A673 (cell line): ENCODE results near the gene LITAF. TPM values are rescaled to one million over a fixed set of nuclear protein-coding genes. Genes with fewer than 3 reads are reported as not detected.

Experiments
- BruUV-seq: library from RNA; stranded (reverse); fragments of 400-500 nt; replicated peaks from 2 replicates; lab custom pipeline; 2021; lab: Mats Ljungman, UMichigan
- CTCF ChIA-PET: fragments of 300-600 bp; sonication (Branson Sonifier 250); formaldehyde crosslinking; loops from one replicate; lab custom pipeline; 2022; ENCODE audit warnings: antibody characterized with exemption; lab: Charles Lee
- POLR2A ChIA-PET: fragments of 300-600 bp; sonication (Branson Sonifier 250); formaldehyde crosslinking; loops from one replicate; lab custom pipeline; 2022; ENCODE audit warnings: antibody characterized with exemption; ENCODE audit not compliant: low non-redundant PET; lab: Charles Lee
- DNase-seq: peaks from one replicate; pipeline ENCODE4 v3.0.0-alpha.2; 2015; ENCODE audit warnings: low spot score
- H3K27ac ChIP-seq: fragments of 200-600 bp; sonication (generic); 2 replicates; pipeline ENCODE4 v1.5.1; 2016; ENCODE audit warnings: mixed run types, low read depth, mild to moderate bottlenecking, mixed read lengths, antibody characterized with exemption, low read length; ENCODE audit not compliant: poor library complexity, severe bottlenecking
- H3K27me3 ChIP-seq: fragments of 200-600 bp; sonication (generic); replicated peaks from 2 replicates; pipeline ENCODE4 v1.6.1; 2017; ENCODE audit warnings: mixed run types, low read depth, mild to moderate bottlenecking, mixed read lengths, antibody characterized with exemption, low read length; ENCODE audit not compliant: insufficient read depth, poor library complexity
- H3K36me3 ChIP-seq: fragments of 200-600 bp; sonication (generic); 2 replicates; pipeline ENCODE4 v1.6.1; 2016; ENCODE audit warnings: mixed run types, mild to moderate bottlenecking, mixed read lengths, antibody characterized with exemption, low read length; ENCODE audit not compliant: insufficient read depth, poor library complexity, severe bottlenecking
- H3K4me1 ChIP-seq: fragments of 200-600 bp; sonication (generic); 2 replicates; pipeline ENCODE4 v1.6.1; 2017; ENCODE audit warnings: mixed run types, mild to moderate bottlenecking, mixed read lengths, antibody characterized with exemption, low read length; ENCODE audit not compliant: insufficient read depth, poor library complexity, severe bottlenecking
- H3K4me3 ChIP-seq: fragments of 200-600 bp; sonication (generic); 2 replicates; pipeline ENCODE4 v1.5.1; 2016; ENCODE audit warnings: low read depth, mixed run types, mild to moderate bottlenecking, mixed read lengths, low read length; ENCODE audit not compliant: poor library complexity, severe bottlenecking
- H3K9me3 ChIP-seq: fragments of 200-600 bp; sonication (generic); 2 replicates; pipeline ENCODE4 v1.6.1; 2016; ENCODE audit warnings: mixed run types, low read depth, mild to moderate bottlenecking, mixed read lengths, antibody characterized with exemption, low read length; ENCODE audit not compliant: poor library complexity, severe bottlenecking
- EZH2 ChIP-seq: fragments of 200-600 bp; sonication (generic); IDR thresholded peaks from 2 replicates; pipeline ENCODE4 v1.6.1; 2017; ENCODE audit warnings: borderline replicate concordance, low read depth, mild to moderate bottlenecking, mixed read lengths, antibody characterized with exemption, low read length; ENCODE audit not compliant: poor library complexity, severe bottlenecking
- intact Hi-C: fragments of 100-400 bp; cut with micrococcal nuclease; formaldehyde crosslinking; loops from one replicate; pipeline ENCODE4 v1.10.0; 2022; ENCODE audit not compliant: unreplicated experiment
- total RNA-seq: library from RNA; stranded (reverse); gene quantifications from 2 replicates; pipeline ENCODE4 v1.2.3, GENCODE V29; 2021
- TF ChIP-seq, protein P1 (sequence below): fragments of 300-800, 200-600 bp; sonication (generic); conservative IDR thresholded peaks from 2 replicates; pipeline ENCODE4 v1.5.1; 2017; ENCODE audit warnings: low read depth, mild to moderate bottlenecking, antibody characterized with exemption, low read length, moderate library complexity, mixed read lengths

Gene LITAF
- total RNA-seq, 1 experiment from 2014 or later = 6.9 TPM

DNA sequence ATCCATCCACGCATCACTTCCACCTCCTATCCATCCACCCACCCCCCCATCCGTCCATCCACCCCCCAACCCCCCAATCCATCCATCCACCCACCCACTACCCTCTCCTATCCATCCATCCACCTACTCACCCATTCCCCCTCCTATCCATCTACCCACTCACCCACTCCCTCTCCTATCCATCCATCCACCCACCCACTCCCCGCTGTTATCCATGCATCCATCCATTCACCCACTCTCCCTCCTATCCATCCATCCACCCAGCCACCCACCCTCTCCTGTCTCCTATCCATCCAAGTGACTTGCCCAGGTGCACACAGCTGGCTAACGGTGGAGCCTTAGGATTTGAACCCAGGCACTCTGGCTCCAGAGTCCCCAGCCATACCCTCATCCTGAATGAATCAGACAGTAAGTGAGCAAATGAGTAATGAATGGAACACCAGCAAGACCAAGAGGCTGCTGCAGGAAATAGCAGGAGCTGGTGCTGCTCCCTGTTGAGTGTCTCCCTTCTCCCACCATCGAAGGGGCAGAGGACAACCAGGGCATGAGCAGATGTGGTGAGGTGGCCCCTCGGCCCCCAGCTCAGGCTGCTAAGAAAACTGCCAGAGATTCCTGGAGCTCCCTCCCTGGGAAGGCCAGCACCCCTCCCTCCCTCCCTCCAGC lies 62.5 kb downstream of the LITAF start:
- BruUV-seq = no TSS peak
- H3K4me3 ChIP-seq = no peak overlapping the region
- ChIA-PET POLR2A (no interaction called here), CTCF (no interaction called here)
- no peaks in the 10 kb centered on the region for H3K36me3 ChIP-seq
- H3K4me1 ChIP-seq = no peaks in the 10 kb centered on the region
- DNase-seq = no peak
- H3K27ac ChIP-seq = no peak overlapping the region
- TF ChIP-seq, protein P1, sequence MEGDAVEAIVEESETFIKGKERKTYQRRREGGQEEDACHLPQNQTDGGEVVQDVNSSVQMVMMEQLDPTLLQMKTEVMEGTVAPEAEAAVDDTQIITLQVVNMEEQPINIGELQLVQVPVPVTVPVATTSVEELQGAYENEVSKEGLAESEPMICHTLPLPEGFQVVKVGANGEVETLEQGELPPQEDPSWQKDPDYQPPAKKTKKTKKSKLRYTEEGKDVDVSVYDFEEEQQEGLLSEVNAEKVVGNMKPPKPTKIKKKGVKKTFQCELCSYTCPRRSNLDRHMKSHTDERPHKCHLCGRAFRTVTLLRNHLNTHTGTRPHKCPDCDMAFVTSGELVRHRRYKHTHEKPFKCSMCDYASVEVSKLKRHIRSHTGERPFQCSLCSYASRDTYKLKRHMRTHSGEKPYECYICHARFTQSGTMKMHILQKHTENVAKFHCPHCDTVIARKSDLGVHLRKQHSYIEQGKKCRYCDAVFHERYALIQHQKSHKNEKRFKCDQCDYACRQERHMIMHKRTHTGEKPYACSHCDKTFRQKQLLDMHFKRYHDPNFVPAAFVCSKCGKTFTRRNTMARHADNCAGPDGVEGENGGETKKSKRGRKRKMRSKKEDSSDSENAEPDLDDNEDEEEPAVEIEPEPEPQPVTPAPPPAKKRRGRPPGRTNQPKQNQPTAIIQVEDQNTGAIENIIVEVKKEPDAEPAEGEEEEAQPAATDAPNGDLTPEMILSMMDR = no peak
- no peak for TF ChIP-seq EZH2
- H3K9me3 ChIP-seq = no peaks in the 10 kb centered on the region
- intact Hi-C loops = no loop called here
- peaks cover 19% of the 10 kb centered on the region for H3K27me3 ChIP-seq

DNA sequence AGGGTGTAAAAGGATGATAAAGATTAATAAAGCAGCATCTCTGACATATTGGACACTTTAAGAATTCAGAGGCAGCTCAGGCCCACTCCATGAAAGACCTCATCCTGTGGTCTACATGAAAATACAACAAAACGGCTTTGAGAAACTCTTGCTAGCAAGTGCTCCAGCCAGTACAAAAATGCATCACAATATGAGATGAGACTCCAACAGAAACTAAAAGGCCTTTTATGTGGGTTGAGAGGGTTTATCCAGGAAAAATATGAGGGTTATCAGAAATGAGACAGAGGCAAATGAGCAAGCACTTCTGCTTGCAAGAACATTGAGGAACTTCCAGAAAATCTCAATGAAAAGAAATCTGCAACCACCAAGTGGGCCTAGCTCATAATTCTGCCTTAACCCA lies 65.7 kb downstream of the LITAF start:
- Histone ChIP-seq H3K27ac (no peak overlapping the region), H3K36me3 (no peaks in the 10 kb centered on the region), H3K27me3 (peaks cover 7% of the 10 kb centered on the region), H3K4me1 (no peaks in the 10 kb centered on the region), H3K9me3 (no peaks in the 10 kb centered on the region), H3K4me3 (no peak overlapping the region)
- ChIA-PET POLR2A (no interaction called here), CTCF (no interaction called here)
- intact Hi-C loops = no loop called here
- TF ChIP-seq EZH2 = no peak
- TF ChIP-seq, protein P1 = no peak
- BruUV-seq = no TSS peak
- DNase-seq = no peak

DNA sequence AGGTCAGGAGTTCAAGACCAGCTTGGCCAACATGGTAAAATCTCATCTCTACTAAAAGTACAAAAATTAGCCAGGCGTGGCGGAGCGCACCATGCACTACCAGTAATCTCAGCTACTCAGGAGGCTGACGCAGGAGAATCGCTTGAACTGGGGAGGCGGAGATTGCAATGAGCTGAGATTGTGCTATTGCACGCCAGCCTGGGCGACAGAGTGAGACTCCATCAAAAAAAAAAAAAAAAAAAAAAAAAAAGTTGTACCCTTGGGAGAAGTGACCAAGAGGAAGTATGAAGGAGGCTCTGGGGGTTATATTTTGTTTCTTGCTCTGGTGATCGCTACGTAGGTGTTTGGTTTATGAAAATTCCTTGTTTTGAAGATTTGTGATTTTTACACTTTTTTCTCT lies 66.3 kb downstream of the LITAF start:
- intact Hi-C loops = no loop called here
- peaks cover 1% of the 10 kb centered on the region for H3K27me3 ChIP-seq
- H3K4me3 ChIP-seq = no peak overlapping the region
- no peaks in the 10 kb centered on the region for H3K9me3 ChIP-seq
- POLR2A ChIA-PET = no interaction called here
- no peak for DNase-seq
- no peaks in the 10 kb centered on the region for H3K4me1 ChIP-seq
- CTCF ChIA-PET = no interaction called here
- BruUV-seq = no TSS peak
- no peak for TF ChIP-seq EZH2
- H3K27ac ChIP-seq = no peak overlapping the region
- no peaks in the 10 kb centered on the region for H3K36me3 ChIP-seq

DNA sequence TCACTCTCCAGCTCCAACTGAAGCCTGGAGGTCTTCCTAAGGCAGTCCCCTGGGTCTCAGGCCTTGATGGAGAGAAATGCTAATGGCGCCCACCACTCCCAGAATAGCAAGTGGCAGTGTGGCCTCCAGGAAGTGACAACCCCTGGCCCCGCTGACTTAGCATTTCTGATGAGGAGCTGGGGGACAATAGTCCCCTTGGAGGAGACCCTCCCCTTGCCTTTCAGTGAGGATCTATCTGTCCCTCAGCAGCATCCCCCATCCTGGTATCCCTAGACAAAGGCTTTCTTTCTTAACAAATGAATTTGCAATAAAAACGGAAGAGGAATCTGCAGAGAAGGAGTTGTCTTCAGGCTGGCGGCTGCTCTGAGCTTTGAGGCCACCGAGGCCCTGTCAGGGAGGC lies 68.8 kb downstream of the LITAF start:
- no peaks in the 10 kb centered on the region for H3K9me3 ChIP-seq
- TF ChIP-seq, protein P1 = no peak
- TF ChIP-seq EZH2 = no peak
- BruUV-seq = no TSS peak
- ChIA-PET POLR2A (no interaction called here), CTCF (interaction anchor here (0.6 kb wide), 1 partner anchor 408 kb away, joined by 3 read pairs; no protein-coding TSS in a partner anchor)
- no peaks in the 10 kb centered on the region for H3K4me1 ChIP-seq
- no peaks in the 10 kb centered on the region for H3K36me3 ChIP-seq
- DNase-seq = no peak
- H3K27ac ChIP-seq = no peak overlapping the region
- intact Hi-C loops = no loop called here
- no peaks in the 10 kb centered on the region for H3K27me3 ChIP-seq
- H3K4me3 ChIP-seq = no peak overlapping the region
